DND-41 (cell line): Measurements from ENCODE around the gene PTPRJ.

Experiments used
- ATAC-seq: fragments of 200-7000 bp; cut with Tn5 transposase; 3 replicates; pipeline ENCODE4 v1.9.1; 2021; ENCODE audit warnings: low read depth; ENCODE audit not compliant: insufficient read depth
- DNase-seq: peaks from one replicate; pipeline ENCODE4 v3.0.0-alpha.2; 2020
- H2AFZ ChIP-seq: 2 replicates; pipeline ENCODE4 v1.6.0; 2012; ENCODE audit warnings: low read depth, low read length
- H3K27ac ChIP-seq: 2 replicates; pipeline ENCODE4 v1.5.1; 2012; ENCODE audit warnings: low read length, inconsistent platforms
- H3K27me3 ChIP-seq: fragments of 200-600 bp; sonication (generic); 2 replicates; pipeline ENCODE4 v1.6.0; 2012; ENCODE audit warnings: low read length, mild to moderate bottlenecking, inconsistent platforms; ENCODE audit not compliant: insufficient read depth, poor library complexity
- H3K36me3 ChIP-seq: 2 replicates; pipeline ENCODE4 v1.5.1; 2012; ENCODE audit warnings: low read length, inconsistent platforms; ENCODE audit not compliant: insufficient read depth
- H3K4me1 ChIP-seq: 2 replicates; pipeline ENCODE4 v1.5.1; 2012; ENCODE audit warnings: mild to moderate bottlenecking, low read length; ENCODE audit not compliant: insufficient read depth
- H3K4me2 ChIP-seq: 2 replicates; pipeline ENCODE4 v1.6.0; 2012; ENCODE audit warnings: mild to moderate bottlenecking, moderate library complexity, low read length, inconsistent platforms; ENCODE audit not compliant: insufficient read depth
- H3K4me3 ChIP-seq, 2 experiments: fragments of 200-600 bp in 1 of 2; shearing (Covaris generic) in 1 of 2; 2 replicates each; pipeline ENCODE4 v1.5.1; 2012 to 2016; ENCODE audit warnings: inconsistent platforms in 2 of 2, low read length in 2 of 2, mild to moderate bottlenecking in 2 of 2, low read depth in 1 of 2, moderate library complexity in 1 of 2
- H3K79me2 ChIP-seq: 2 replicates; pipeline ENCODE4 v1.6.0; 2012; ENCODE audit warnings: low read length, inconsistent platforms; ENCODE audit not compliant: insufficient read depth
- H3K9ac ChIP-seq: 2 replicates; pipeline ENCODE4 v1.6.0; 2012; ENCODE audit warnings: low read depth, mild to moderate bottlenecking, inconsistent platforms, low read length, moderate library complexity
- H3K9me3 ChIP-seq: 2 replicates; pipeline ENCODE4 v1.5.1; 2012; ENCODE audit warnings: low read length, moderate library complexity, mild to moderate bottlenecking, inconsistent platforms; ENCODE audit not compliant: insufficient read depth, severe bottlenecking
- H4K20me1 ChIP-seq: 2 replicates; pipeline ENCODE4 v1.6.0; 2012; ENCODE audit warnings: low read length; ENCODE audit not compliant: insufficient read depth
- CTCF ChIP-seq: IDR thresholded peaks from 2 replicates; pipeline ENCODE4 v1.5.1; 2012; ENCODE audit warnings: borderline replicate concordance, low read length, moderate library complexity, mild to moderate bottlenecking; ENCODE audit not compliant: poor library complexity, severe bottlenecking; ENCODE audit errors: extremely low read depth
- EZH2 ChIP-seq: IDR thresholded peaks from 3 replicates; pipeline ENCODE4 v1.6.1; 2012; ENCODE audit warnings: borderline replicate concordance, low read depth, mild to moderate bottlenecking, moderate library complexity, low read length, inconsistent platforms; ENCODE audit not compliant: severe bottlenecking

The PTPRJ gene

GRCh38 chr11:48018528-48019216 lies 38.3 kb downstream of the PTPRJ start:
- Histone ChIP-seq H3K36me3 (no peaks in the 10 kb centered on the region), H4K20me1 (no peaks in the 10 kb centered on the region), H3K79me2 (no peaks in the 10 kb centered on the region), H3K27me3 (no peaks in the 10 kb centered on the region), H3K9me3 (no peaks in the 10 kb centered on the region), H3K9ac (no peak overlapping the region), H2AFZ (no peak overlapping the region), H3K4me3 (no peak overlapping the region), H3K27ac (no peak overlapping the region), H3K4me1 (peaks cover 3% of the 10 kb centered on the region), H3K4me2 (no peak overlapping the region)
- TF ChIP-seq CTCF = no peak
- ATAC-seq (no peak), DNase-seq (no peak)

GRCh38 chr11:48019217-48019584 lies 38.8 kb downstream of the PTPRJ start:
- H3K4me1 ChIP-seq = no peaks in the 10 kb centered on the region
- no peaks in the 10 kb centered on the region for H3K9me3 ChIP-seq
- H2AFZ ChIP-seq = no peak overlapping the region
- no peaks in the 10 kb centered on the region for H3K27me3 ChIP-seq
- no peak overlapping the region for H3K4me2 ChIP-seq
- peak; percentile 24; the same call in 1 of the 3 replicates for ATAC-seq
- no peak for DNase-seq
- no peak overlapping the region for H3K4me3 ChIP-seq
- no peak overlapping the region for H3K9ac ChIP-seq
- H3K36me3 ChIP-seq = no peaks in the 10 kb centered on the region
- TF ChIP-seq CTCF = no peak
- TF ChIP-seq EZH2 = no peak
- H4K20me1 ChIP-seq = no peaks in the 10 kb centered on the region
- no peak overlapping the region for H3K27ac ChIP-seq
- no peaks in the 10 kb centered on the region for H3K79me2 ChIP-seq

GRCh38 chr11:48019595-48019994 lies 39.2 kb downstream of the PTPRJ start:
- ATAC-seq (no peak), DNase-seq (no peak)
- Histone ChIP-seq H3K79me2 (no peaks in the 10 kb centered on the region), H4K20me1 (no peaks in the 10 kb centered on the region), H2AFZ (no peak overlapping the region), H3K9me3 (no peaks in the 10 kb centered on the region), H3K27me3 (no peaks in the 10 kb centered on the region), H3K4me3 (no peak overlapping the region), H3K4me1 (no peaks in the 10 kb centered on the region), H3K27ac (no peak overlapping the region), H3K36me3 (no peaks in the 10 kb centered on the region), H3K4me2 (no peak overlapping the region), H3K9ac (no peak overlapping the region)
- TF ChIP-seq CTCF (no peak), EZH2 (no peak)
